ENCODE results near the gene DHX9.
A peak's percentile ranks its signal among the peaks of the same experiment; 100 is the strongest.

DHX9 gene

GRCh38 chr1:182841368-182841988, 2.3 kb downstream of the DHX9 start:
- peak overlapping the region; percentile 96 for H3K4me3 ChIP-seq (ENCODE audit: low read depth, low read length)
- no peak for DNase-seq (ENCODE audit: low read depth)
- TF ChIP-seq CTCF (IDR thresholded peaks at IDR 0.05; ENCODE audit: low read depth, low read length, missing control alignments): no peak

- H3K4me3 ChIP-seq (ENCODE audit: low read depth, low read length): no peak overlapping the region
- no peak for TF ChIP-seq CTCF (IDR thresholded peaks at IDR 0.05; ENCODE audit: low read depth, low read length, missing control alignments)
- DNase-seq (ENCODE audit: low read depth): no peak
Observed at GRCh38 chr1:182842265-182842664, 3.1 kb downstream of the DHX9 start.

GRCh38 chr1:182845379-182845778, 6.2 kb downstream of the DHX9 start:
- no peak for TF ChIP-seq CTCF (IDR thresholded peaks at IDR 0.05; ENCODE audit: low read depth, low read length, missing control alignments)
- DNase-seq (ENCODE audit: low read depth): no peak
- no peak overlapping the region for H3K4me3 ChIP-seq (ENCODE audit: low read depth, low read length)

GRCh38 chr1:182845894-182846293, 6.7 kb downstream of the DHX9 start:
- no peak for TF ChIP-seq CTCF (IDR thresholded peaks at IDR 0.05; ENCODE audit: low read depth, low read length, missing control alignments)
- DNase-seq (ENCODE audit: low read depth): no peak
- no peak overlapping the region for H3K4me3 ChIP-seq (ENCODE audit: low read depth, low read length)

- H3K4me3 ChIP-seq (ENCODE audit: low read depth, low read length): no peak overlapping the region
- no peak for TF ChIP-seq CTCF (IDR thresholded peaks at IDR 0.05; ENCODE audit: low read depth, low read length, missing control alignments)
- no peak for DNase-seq (ENCODE audit: low read depth)
Observed at GRCh38 chr1:182847105-182847504, 8.0 kb downstream of the DHX9 start.

- TF ChIP-seq CTCF (IDR thresholded peaks at IDR 0.05; ENCODE audit: low read depth, low read length, missing control alignments): no peak
- DNase-seq (ENCODE audit: low read depth): no peak
- no peak overlapping the region for H3K4me3 ChIP-seq (ENCODE audit: low read depth, low read length)
Observed at GRCh38 chr1:182848736-182849135, 9.6 kb downstream of the DHX9 start.

- no peak for DNase-seq (ENCODE audit: low read depth)
- TF ChIP-seq CTCF (IDR thresholded peaks at IDR 0.05; ENCODE audit: low read depth, low read length, missing control alignments): no peak
- H3K4me3 ChIP-seq (ENCODE audit: low read depth, low read length): no peak overlapping the region
Observed at GRCh38 chr1:182850319-182850718, 11.2 kb downstream of the DHX9 start.
